CD4-positive, alpha-beta T cell treated with Interleukin-6 for 4 hours (primary cell): ENCODE results near the gene ZNF850.
"Not testable (repeated sequence)": the region's sequence is repeated elsewhere in the genome, so short reads cannot be mapped to it uniquely, and the experiment has no call there.

ENCODE experiments used
- DNase-seq: peaks from one replicate; pipeline ENCODE4 v3.0.0-alpha.2; 2020; ENCODE audit warnings: mixed read lengths

ZNF850 gene

GRCh38 chr19:36772311-36773222 is at the start of gene ZNF850:
Gene ZNF850 (minus strand): TSS chr19:36772807. CDS start chr19:36762606, 10,201 bp downstream.
- DNase-seq = peak; percentile 95

- no peak for DNase-seq
These were observed 49.2 kb upstream of the ZNF850 start for GRCh38 chr19:36821758-36822157.

DNA sequence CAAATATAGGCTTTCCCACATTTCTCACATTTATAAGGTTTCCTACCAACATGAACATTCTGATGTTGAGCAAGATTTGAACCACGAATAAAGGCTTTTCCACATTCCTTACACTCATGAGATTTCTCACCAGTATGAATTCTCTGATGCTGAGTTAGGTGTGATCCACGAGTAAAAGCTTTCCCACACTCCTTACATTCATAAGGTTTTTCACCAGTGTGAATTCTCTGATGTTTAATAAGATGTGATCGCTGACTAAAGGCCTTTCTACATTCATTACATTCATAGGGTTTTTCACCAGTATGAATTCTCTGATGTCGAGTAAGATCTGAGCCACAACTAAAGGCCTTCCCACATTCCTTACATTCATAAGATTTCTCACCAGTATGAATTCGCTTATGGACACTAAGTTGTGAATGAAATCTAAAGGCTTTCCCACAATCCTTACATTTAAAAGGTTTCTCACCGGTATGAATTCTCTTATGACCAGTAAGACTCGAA is 46.6 kb upstream of the ZNF850 start:
- no peak for DNase-seq

DNA sequence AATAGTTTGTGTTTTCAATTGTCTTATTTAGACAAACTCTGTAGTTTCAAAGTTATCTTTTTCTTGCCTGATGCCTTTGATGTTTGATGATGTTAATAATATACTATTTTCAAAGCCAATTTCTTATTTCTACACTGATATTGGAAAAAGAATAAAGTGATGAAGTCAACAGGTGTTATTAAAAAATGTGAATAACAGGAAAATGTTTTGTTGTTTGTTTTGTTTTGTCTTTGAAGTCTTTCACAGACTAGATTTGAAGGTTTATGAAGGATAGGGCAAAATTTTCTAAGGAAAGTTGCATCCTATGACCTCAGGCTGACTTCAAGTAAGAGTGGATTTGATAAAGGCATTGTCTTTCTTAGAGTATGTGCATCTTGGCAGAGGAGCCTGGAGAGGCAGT is 34.4 kb upstream of the ZNF850 start:
- DNase-seq = no peak

- no peak for DNase-seq
These were observed 32.8 kb upstream of the ZNF850 start for GRCh38 chr19:36805364-36805763.

- no peak for DNase-seq
These were observed 25.1 kb upstream of the ZNF850 start for GRCh38 chr19:36797786-36798108.

GRCh38 chr19:36796714-36796992 is 24.0 kb upstream of the ZNF850 start:
- DNase-seq = no peak

- not testable (repeated sequence) for DNase-seq
These were observed 19.0 kb upstream of the ZNF850 start for GRCh38 chr19:36791420-36792141.

DNA sequence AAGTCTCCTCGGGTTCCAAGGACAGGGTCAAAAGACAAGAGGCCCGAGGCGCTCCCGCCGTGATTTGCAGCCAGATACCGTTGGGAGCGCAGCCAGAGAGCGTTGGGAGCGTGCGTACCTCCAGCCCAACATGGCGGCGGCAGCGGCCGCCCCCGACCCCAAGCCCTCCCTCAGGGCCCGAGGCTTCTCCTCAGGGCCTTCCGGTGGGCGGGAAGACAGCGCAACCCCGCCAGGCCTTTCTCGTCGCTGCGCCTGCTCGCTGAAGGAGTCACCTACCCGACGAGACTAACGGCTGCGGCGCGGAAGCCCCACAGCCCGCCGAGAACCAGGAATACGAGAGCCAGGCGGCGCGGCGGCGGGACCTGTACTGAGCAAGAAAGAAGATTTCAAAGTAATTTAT is 3.2 kb upstream of the ZNF850 start:
- DNase-seq = no peak

- DNase-seq = no peak
These were observed 594 bp upstream of the ZNF850 start for GRCh38 chr19:36773223-36773579.

GRCh38 chr19:36771261-36772231 is 1.1 kb downstream of the ZNF850 start:
- peak; percentile 28 for DNase-seq

DNA sequence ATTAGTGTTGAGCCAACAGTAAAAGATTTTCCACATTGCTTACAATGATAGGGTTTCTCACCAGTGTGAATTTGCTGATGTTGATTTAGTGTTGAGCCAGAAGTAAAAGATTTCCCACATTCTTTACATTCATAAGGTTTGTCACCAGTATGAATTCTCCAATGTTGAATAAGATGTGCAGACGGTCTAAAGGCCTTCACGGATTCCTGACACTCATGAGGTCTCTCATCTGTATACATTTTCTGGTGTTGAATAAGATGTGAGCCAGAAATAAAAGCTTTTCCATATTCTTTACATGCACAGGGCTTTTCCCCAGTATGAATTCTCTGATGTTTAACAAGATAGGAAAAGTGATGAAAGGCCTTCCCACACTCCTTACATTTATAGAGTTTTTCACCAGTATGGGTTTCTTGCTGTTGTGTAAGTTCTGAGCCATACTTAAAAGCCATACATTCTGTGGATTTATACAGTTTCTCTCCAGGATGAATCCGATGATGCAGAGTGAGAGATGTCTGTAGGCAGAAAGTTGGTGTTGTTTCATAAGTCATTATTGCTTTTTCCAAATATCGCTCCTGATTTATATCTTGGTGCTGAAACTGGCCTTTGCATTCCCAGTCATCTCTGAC is 22.4 kb downstream of the ZNF850 start:
- DNase-seq = no peak

DNA sequence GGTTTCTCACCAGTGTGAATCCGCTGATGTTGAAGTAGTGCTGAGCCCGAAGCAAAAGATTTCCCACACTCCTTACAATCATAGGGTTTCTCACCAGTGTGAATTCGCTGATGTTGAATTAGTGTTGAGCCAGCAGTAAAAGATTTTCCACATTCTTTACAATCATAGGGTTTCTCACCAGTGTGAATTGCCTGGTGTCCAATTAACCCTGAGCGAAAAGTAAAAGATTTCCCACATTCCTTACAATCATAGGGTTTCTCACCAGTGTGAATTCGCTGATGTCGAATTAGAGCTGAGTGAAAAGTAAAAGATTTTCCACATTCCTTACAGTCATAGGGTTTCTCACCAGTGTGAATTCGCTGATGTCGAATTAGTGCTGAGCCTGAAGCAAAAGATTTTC is 23.0 kb downstream of the ZNF850 start:
- DNase-seq = not testable (repeated sequence)

DNA sequence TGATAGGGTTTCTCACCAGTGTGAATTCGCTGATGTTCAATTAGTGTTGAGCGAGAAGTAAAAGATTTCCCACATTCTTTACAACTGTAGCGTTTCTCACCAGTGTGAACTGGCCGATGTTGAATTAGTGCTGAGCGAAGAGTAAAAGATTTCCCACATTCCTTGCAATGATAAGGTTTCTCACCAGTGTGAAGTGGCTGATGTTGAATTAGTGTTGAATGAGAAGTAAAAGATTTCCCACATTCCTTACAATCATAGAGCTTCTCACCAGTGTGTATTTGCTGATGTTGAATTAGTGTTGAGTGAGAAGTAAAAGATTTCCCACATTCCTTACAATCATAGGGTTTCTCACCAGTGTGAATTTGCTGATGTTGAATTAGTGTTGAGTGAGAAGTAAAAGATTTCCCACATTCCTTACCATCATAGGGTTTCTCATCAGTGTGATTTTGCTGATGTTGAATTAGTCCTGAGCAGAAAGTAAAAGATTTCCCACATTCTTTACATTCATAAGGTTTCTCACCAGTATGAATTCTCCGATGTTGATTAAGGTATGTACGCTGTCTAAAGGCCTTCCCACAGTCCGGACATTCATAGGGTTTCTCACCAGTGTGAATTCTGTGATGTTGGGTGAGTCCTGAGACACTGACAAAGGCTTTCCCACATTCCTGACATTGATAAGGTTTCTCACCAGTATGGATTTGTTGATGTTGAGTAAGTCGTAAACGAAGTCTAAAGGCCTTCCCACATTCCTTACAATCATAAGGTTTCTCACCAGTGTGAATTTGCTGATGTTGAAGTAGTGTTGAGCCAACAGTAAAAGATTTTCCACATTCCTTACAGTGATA is 24.0 kb downstream of the ZNF850 start:
- DNase-seq = no peak

GRCh38 chr19:36747750-36748149 is 24.9 kb downstream of the ZNF850 start:
- DNase-seq = no peak

GRCh38 chr19:36745870-36746269 is 26.7 kb downstream of the ZNF850 start:
- no peak for DNase-seq

- DNase-seq = not testable (repeated sequence)
These were observed 36.4 kb downstream of the ZNF850 start for GRCh38 chr19:36736166-36736565.

DNA sequence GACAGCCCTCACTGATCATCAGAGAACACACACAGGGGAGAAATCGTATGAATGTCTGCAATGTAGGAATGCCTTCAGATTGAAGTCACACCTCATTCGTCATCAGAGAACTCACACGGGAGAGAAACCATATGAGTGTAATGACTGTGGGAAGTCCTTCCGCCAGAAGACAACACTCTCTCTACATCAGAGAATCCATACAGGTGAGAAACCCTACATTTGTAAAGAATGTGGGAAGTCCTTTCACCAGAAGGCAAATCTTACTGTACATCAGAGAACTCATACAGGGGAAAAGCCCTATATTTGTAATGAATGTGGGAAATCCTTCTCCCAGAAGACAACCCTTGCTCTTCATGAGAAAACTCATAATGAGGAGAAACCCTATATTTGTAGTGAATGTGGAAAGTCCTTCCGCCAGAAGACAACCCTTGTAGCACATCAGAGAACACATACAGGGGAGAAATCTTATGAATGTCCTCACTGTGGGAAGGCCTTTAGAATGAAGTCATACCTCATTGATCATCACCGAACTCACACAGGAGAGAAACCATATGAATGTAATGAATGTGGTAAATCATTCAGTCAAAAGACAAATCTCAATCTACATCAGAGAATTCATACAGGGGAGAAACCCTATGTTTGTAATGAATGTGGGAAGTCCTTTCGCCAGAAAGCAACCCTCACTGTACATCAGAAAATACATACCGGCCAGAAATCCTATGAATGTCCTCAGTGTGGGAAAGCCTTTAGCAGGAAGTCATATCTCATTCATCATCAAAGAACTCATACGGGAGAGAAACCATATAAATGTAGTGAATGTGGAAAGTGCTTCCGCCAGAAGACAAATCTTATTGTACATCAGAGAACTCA is 52.7 kb downstream of the ZNF850 start:
- DNase-seq = no peak

GRCh38 chr19:36709423-36709822 is 63.2 kb downstream of the ZNF850 start:
- no peak for DNase-seq

- no peak for DNase-seq
These were observed 65.5 kb downstream of the ZNF850 start for GRCh38 chr19:36707134-36707533.

GRCh38 chr19:36688058-36688457 is 84.5 kb downstream of the ZNF850 start:
- no peak for DNase-seq
